Rectal smooth muscle tissue (tissue), 1 donor: Measurements from ENCODE around the gene IVNS1ABP.
"Not testable (repeated sequence)": the region's sequence is repeated elsewhere in the genome, so short reads cannot be mapped to it uniquely, and the experiment has no call there.

Experiments
- H3K27ac ChIP-seq: one replicate; pipeline ENCODE4 v1.7.0; 2013; ENCODE audit warnings: low read depth, low read length, inconsistent platforms
- H3K27me3 ChIP-seq: one replicate; pipeline ENCODE4 v1.7.0; 2013; ENCODE audit warnings: low read length; ENCODE audit not compliant: control insufficient read depth, insufficient read depth
- H3K36me3 ChIP-seq: one replicate; pipeline ENCODE4 v1.7.0; 2013; ENCODE audit warnings: low read length; ENCODE audit not compliant: control insufficient read depth, insufficient read depth
- H3K4me1 ChIP-seq: one replicate; pipeline ENCODE4 v1.7.0; 2013; ENCODE audit warnings: low read length; ENCODE audit not compliant: control insufficient read depth, insufficient read depth
- H3K4me3 ChIP-seq: one replicate; pipeline ENCODE4 v1.7.0; 2013; ENCODE audit warnings: low read length
- H3K9ac ChIP-seq: one replicate; pipeline ENCODE4 v1.7.0; 2013; ENCODE audit warnings: low read length

The IVNS1ABP gene

GRCh38 chr1:185257950-185258208, 59.2 kb downstream of the IVNS1ABP start:
- Histone ChIP-seq H3K4me1 (no peaks in the 10 kb centered on the region), H3K9ac (no peak overlapping the region), H3K27ac (no peak overlapping the region), H3K4me3 (no peak overlapping the region), H3K36me3 (no peaks in the 10 kb centered on the region), H3K27me3 (no peaks in the 10 kb centered on the region)

- H3K4me3 ChIP-seq, H3K9ac ChIP-seq, H3K36me3 ChIP-seq, H3K4me1 ChIP-seq, H3K27me3 ChIP-seq, H3K27ac ChIP-seq: not testable (repeated sequence)
Observed at GRCh38 chr1:185257116-185257949, 59.7 kb downstream of the IVNS1ABP start.

- H3K27me3 ChIP-seq, H3K4me1 ChIP-seq, H3K27ac ChIP-seq, H3K36me3 ChIP-seq, H3K4me3 ChIP-seq, H3K9ac ChIP-seq: not testable (repeated sequence)
Observed at GRCh38 chr1:185255595-185255994, 61.4 kb downstream of the IVNS1ABP start.

- not testable (repeated sequence) for H3K27ac ChIP-seq, H3K4me1 ChIP-seq
Observed at GRCh38 chr1:185252404-185252803, 64.6 kb downstream of the IVNS1ABP start.

GRCh38 chr1:185251928-185252327, 65.1 kb downstream of the IVNS1ABP start:
- H3K36me3 ChIP-seq, H3K4me1 ChIP-seq, H3K27ac ChIP-seq, H3K27me3 ChIP-seq, H3K4me3 ChIP-seq, H3K9ac ChIP-seq: not testable (repeated sequence)

More at GRCh38 chr1:185252404-185252803, 64.6 kb downstream of the IVNS1ABP start:
- not testable (repeated sequence) for H3K36me3 ChIP-seq, H3K4me3 ChIP-seq, H3K9ac ChIP-seq, H3K27me3 ChIP-seq

GRCh38 chr1:185250063-185250462, 67.0 kb downstream of the IVNS1ABP start:
- Histone ChIP-seq H3K27ac (no peak overlapping the region), H3K36me3 (no peaks in the 10 kb centered on the region), H3K27me3 (no peaks in the 10 kb centered on the region), H3K4me3 (no peak overlapping the region), H3K4me1 (no peaks in the 10 kb centered on the region), H3K9ac (no peak overlapping the region)

GRCh38 chr1:185249563-185249962, 67.5 kb downstream of the IVNS1ABP start:
- H3K9ac ChIP-seq: no peak overlapping the region
- H3K4me3 ChIP-seq: no peak overlapping the region
- H3K27ac ChIP-seq: no peak overlapping the region
- H3K4me1 ChIP-seq: no peaks in the 10 kb centered on the region
- no peaks in the 10 kb centered on the region for H3K27me3 ChIP-seq
- no peaks in the 10 kb centered on the region for H3K36me3 ChIP-seq
